ENCODE measurements around the gene C17orf58.
A peak's percentile ranks its signal among the peaks of the same experiment; 100 is the strongest.
"Not testable (repeated sequence)": the region's sequence is repeated elsewhere in the genome, so short reads cannot be mapped to it uniquely, and the experiment has no call there.

C17orf58 gene

GRCh38 chr17:68029512-68030215 is 33.4 kb upstream of the C17orf58 start:
- H3K4me3 ChIP-seq (ENCODE audit: low read depth, low read length), result no peak overlapping the region
- TF ChIP-seq CTCF (IDR thresholded peaks at IDR 0.05; ENCODE audit: low read depth, low read length), result no peak

GRCh38 chr17:68022547-68022946 is 26.3 kb upstream of the C17orf58 start:
- H3K4me3 ChIP-seq (ENCODE audit: low read depth, low read length), result not testable (repeated sequence)

GRCh38 chr17:68021963-68022362 is 25.7 kb upstream of the C17orf58 start:
- H3K4me3 ChIP-seq (ENCODE audit: low read depth, low read length), result no peak overlapping the region
- TF ChIP-seq CTCF (IDR thresholded peaks at IDR 0.05; ENCODE audit: low read depth, low read length), result no peak

- peak overlapping the region; percentile 66 for H3K4me3 ChIP-seq (ENCODE audit: low read depth, low read length)
Measured at GRCh38 chr17:68020791-68021190, 24.5 kb upstream of the C17orf58 start.

- H3K4me3 ChIP-seq (ENCODE audit: low read depth, low read length), result peak overlapping the region; percentile 66
- TF ChIP-seq CTCF (IDR thresholded peaks at IDR 0.05; ENCODE audit: low read depth, low read length), result no peak
Measured at GRCh38 chr17:68020409-68020756, 24.1 kb upstream of the C17orf58 start.

- peak overlapping the region; percentile 66 for H3K4me3 ChIP-seq (ENCODE audit: low read depth, low read length)
- peak; percentile 13; the same call in 1 of the 2 replicates for TF ChIP-seq CTCF (IDR thresholded peaks at IDR 0.05; ENCODE audit: low read depth, low read length)
Measured at GRCh38 chr17:68019675-68020408, 23.6 kb upstream of the C17orf58 start.

- no peak for TF ChIP-seq CTCF (IDR thresholded peaks at IDR 0.05; ENCODE audit: low read depth, low read length)
- H3K4me3 ChIP-seq (ENCODE audit: low read depth, low read length), result no peak overlapping the region
Measured at GRCh38 chr17:68019336-68019674, 23.0 kb upstream of the C17orf58 start.

- H3K4me3 ChIP-seq (ENCODE audit: low read depth, low read length), result not testable (repeated sequence)
Measured at GRCh38 chr17:68018493-68018892, 22.2 kb upstream of the C17orf58 start.

GRCh38 chr17:68016838-68017237 is 20.6 kb upstream of the C17orf58 start:
- no peak for TF ChIP-seq CTCF (IDR thresholded peaks at IDR 0.05; ENCODE audit: low read depth, low read length)
- H3K4me3 ChIP-seq (ENCODE audit: low read depth, low read length), result no peak overlapping the region

Measured in WI38 (cell line).